OCI-LY7 (cell line): Measurements from ENCODE around the gene GNG7. TPM values are rescaled to one million over a fixed set of nuclear protein-coding genes. Genes with fewer than 3 reads are reported as not detected.
A peak's percentile ranks its signal among the peaks of the same experiment; 100 is the strongest.
"Not testable (repeated sequence)": the region's sequence is repeated elsewhere in the genome, so short reads cannot be mapped to it uniquely, and the experiment has no call there.

ENCODE experiments used
- BruUV-seq: library from RNA; stranded (reverse); fragments of 400-500 nt; replicated peaks from 2 replicates; lab custom pipeline; 2021; lab: Mats Ljungman, UMichigan
- CTCF ChIA-PET: fragments of 300-600 bp; sonication (Branson Sonifier 250); formaldehyde crosslinking; loops from one replicate; lab custom pipeline; 2022; ENCODE audit warnings: antibody characterized with exemption; ENCODE audit not compliant: unreplicated experiment; lab: Charles Lee
- POLR2A ChIA-PET: fragments of 300-600 bp; sonication (Branson Sonifier 250); formaldehyde crosslinking; loops from one replicate; lab custom pipeline; 2022; ENCODE audit warnings: antibody characterized with exemption; lab: Charles Lee
- DNase-seq: peaks from one replicate; pipeline ENCODE4 v3.0.0-alpha.2; 2015; ENCODE audit warnings: low spot score
- H2AFZ ChIP-seq: fragments of 200-600 bp; sonication (generic), shearing (Covaris generic); 2 replicates; pipeline ENCODE4 v1.6.1; 2014; ENCODE audit warnings: mild to moderate bottlenecking, antibody characterized with exemption, low read length, moderate library complexity
- H3K27ac ChIP-seq: fragments of 200-600 bp; sonication (generic); 2 replicates; pipeline ENCODE4 v1.5.1; 2014; ENCODE audit warnings: mixed run types, low read depth, mild to moderate bottlenecking, moderate library complexity, low read length, inconsistent platforms; ENCODE audit not compliant: poor library complexity, severe bottlenecking
- H3K36me3 ChIP-seq: fragments of 200-600 bp; sonication (generic); 2 replicates; pipeline ENCODE4 v1.6.1; 2014; ENCODE audit warnings: mild to moderate bottlenecking, antibody characterized with exemption, low read length, moderate library complexity, mixed read lengths; ENCODE audit not compliant: insufficient read depth
- H3K4me1 ChIP-seq: fragments of 200-600 bp; sonication (generic); 2 replicates; pipeline ENCODE4 v1.5.1; 2014; ENCODE audit warnings: mild to moderate bottlenecking, low read length; ENCODE audit not compliant: insufficient read depth, poor library complexity, severe bottlenecking
- H3K4me2 ChIP-seq: fragments of 200-600 bp; sonication (generic); 2 replicates; pipeline ENCODE4 v1.6.1; 2014; ENCODE audit warnings: mild to moderate bottlenecking, low read length
- H3K4me3 ChIP-seq: fragments of 200-600 bp; sonication (generic); 2 replicates; pipeline ENCODE4 v1.5.1; 2014; ENCODE audit warnings: mild to moderate bottlenecking, low read depth, low read length; ENCODE audit not compliant: poor library complexity, severe bottlenecking
- H3K79me2 ChIP-seq: fragments of 200-600 bp; sonication (generic); 2 replicates; pipeline ENCODE4 v1.6.1; 2016; ENCODE audit warnings: low read depth, mild to moderate bottlenecking, low read length, moderate library complexity, mixed read lengths; ENCODE audit not compliant: insufficient read depth
- H3K9me2 ChIP-seq: fragments of 200-600 bp; sonication (generic); 2 replicates; pipeline ENCODE4 v1.6.1; 2016; ENCODE audit warnings: mild to moderate bottlenecking, low read length, mixed read lengths; ENCODE audit not compliant: insufficient read depth
- H3K9me3 ChIP-seq: fragments of 200-600 bp; sonication (generic); 2 replicates; pipeline ENCODE4 v1.6.1; 2014; ENCODE audit warnings: mild to moderate bottlenecking, mixed run types, low read length, mixed read lengths
- H4K20me1 ChIP-seq: fragments of 200-600 bp; sonication (generic); 2 replicates; pipeline ENCODE4 v1.6.1; 2014; ENCODE audit warnings: mild to moderate bottlenecking, antibody characterized with exemption, low read length, moderate library complexity, mixed read lengths; ENCODE audit not compliant: insufficient read depth
- CTCF ChIP-seq: fragments of 200-600 bp; sonication (generic); conservative IDR thresholded peaks from 2 replicates; pipeline ENCODE4 v1.5.1; 2014; ENCODE audit warnings: mild to moderate bottlenecking, antibody characterized with exemption, low read length, moderate library complexity, mixed read lengths
- EZH2phosphoT487 ChIP-seq: fragments of 200-600 bp; sonication (generic); IDR thresholded peaks from 2 replicates; pipeline ENCODE4 v1.6.1; 2018; ENCODE audit warnings: low read depth, borderline replicate concordance, mild to moderate bottlenecking, mixed run types, antibody characterized with exemption, low read length, moderate library complexity, mixed read lengths
- intact Hi-C: fragments of 100-400 bp; cut with micrococcal nuclease; formaldehyde crosslinking; loops from one replicate; pipeline ENCODE4 v1.10.0; 2022; ENCODE audit not compliant: unreplicated experiment
- total RNA-seq, 2 experiments: library from RNA; depleted of rRNA in 1 of 2; stranded (reverse); fragments of >200 nt in 1 of 2; shearing (Covaris generic) in 1 of 2; gene quantifications; 2 replicates each; pipeline ENCODE4 v1.2.3, GENCODE V29; 2014 to 2022

Gene GNG7
- total RNA-seq, 2 experiments from 2014 or later, result 13.9 to 15.3 TPM

- Histone ChIP-seq H3K9me3 (no peaks in the 10 kb centered on the region), H3K9me2 (no peaks in the 10 kb centered on the region), H3K4me3 (no peak overlapping the region), H3K4me2 (peak overlapping the region; percentile 24; the same call in 1 of the 2 replicates), H3K27ac (no peak overlapping the region), H3K36me3 (no peaks in the 10 kb centered on the region), H3K4me1 (peaks cover 25% of the 10 kb centered on the region), H2AFZ (no peak overlapping the region), H4K20me1 (no peaks in the 10 kb centered on the region), H3K79me2 (no peaks in the 10 kb centered on the region)
- ChIA-PET CTCF (no interaction called here), POLR2A (no interaction called here)
- TF ChIP-seq EZH2phosphoT487, result no peak
- TF ChIP-seq CTCF, result no peak
- no TSS peak for BruUV-seq
- no peak for DNase-seq
- intact Hi-C loops, result no loop called here
Observed at GRCh38 chr19:2544576-2545415, 157.7 kb downstream of the GNG7 start.

DNA sequence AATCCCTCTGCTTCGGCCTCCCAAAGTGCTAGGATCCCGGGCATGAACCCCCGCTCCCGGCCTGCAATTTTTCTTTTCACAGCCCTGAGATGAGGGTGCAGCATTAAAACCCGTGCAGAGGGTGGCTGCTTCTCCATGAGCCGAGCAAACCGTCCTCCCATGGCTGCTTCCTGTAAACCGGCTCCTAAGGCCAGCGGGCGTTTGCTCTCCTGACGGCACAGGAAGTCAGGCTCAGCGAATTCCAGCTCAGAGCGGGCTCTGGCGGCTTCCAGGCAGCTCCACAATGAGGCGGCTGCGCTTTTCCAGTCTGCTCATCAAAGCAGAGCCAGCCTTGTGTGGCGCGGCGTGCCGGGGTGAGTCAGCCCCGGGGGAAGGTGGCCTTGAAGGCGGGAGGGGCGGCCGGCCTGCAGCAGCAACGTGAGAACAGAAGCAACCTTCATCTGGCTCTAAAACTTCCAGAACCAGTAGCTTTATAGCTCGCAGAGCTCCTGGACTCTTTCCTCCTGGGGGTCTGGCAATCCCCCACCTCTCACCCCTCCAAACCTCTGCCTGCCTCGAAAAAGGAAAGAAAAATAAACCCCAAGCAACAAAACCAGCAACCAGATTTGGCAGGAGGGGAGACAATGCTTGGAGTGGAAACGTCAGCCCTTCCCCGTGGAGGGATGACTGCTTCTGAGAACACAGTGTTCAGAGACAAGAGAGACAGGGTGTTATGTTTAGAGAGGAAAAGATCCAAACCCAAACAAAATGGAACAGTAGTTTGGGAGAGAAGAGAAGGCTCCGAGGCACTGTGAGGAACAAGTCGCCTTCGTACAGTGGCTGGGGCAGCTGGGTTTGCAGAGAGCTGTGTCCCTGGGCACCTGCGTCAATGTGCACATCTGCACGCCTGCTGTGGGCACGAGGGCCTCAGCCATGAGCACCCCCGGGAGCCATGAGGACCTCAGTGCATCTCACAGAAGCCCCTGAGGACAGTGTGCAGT, 158.7 kb downstream of the GNG7 start:
- peak overlapping the region; percentile 19 for H3K4me3 ChIP-seq
- peak; percentile 46 for DNase-seq
- H3K36me3 ChIP-seq, result no peaks in the 10 kb centered on the region
- ChIA-PET POLR2A (no interaction called here), CTCF (no interaction called here)
- peak overlapping the region; percentile 74; the same call in 1 of the 2 replicates for H2AFZ ChIP-seq
- intact Hi-C loops, result no loop called here
- BruUV-seq, result no TSS peak
- no peaks in the 10 kb centered on the region for H3K9me2 ChIP-seq
- no peaks in the 10 kb centered on the region for H4K20me1 ChIP-seq
- H3K79me2 ChIP-seq, result no peaks in the 10 kb centered on the region
- peak overlapping the region; percentile 33 for H3K4me2 ChIP-seq
- H3K27ac ChIP-seq, result no peak overlapping the region
- TF ChIP-seq CTCF, result no peak
- TF ChIP-seq EZH2phosphoT487, result no peak
- no peaks in the 10 kb centered on the region for H3K9me3 ChIP-seq
- H3K4me1 ChIP-seq, result peaks cover 25% of the 10 kb centered on the region

- H3K27ac ChIP-seq, H4K20me1 ChIP-seq, H3K36me3 ChIP-seq, POLR2A ChIA-PET, CTCF ChIA-PET, intact Hi-C loops, H3K9me2 ChIP-seq, H3K9me3 ChIP-seq, BruUV-seq, DNase-seq, H3K79me2 ChIP-seq, H3K4me3 ChIP-seq: not testable (repeated sequence)
- Histone ChIP-seq H2AFZ (peak overlapping the region; percentile 74; the same call in 1 of the 2 replicates), H3K4me2 (peak overlapping the region; percentile 33; the same call in 1 of the 2 replicates), H3K4me1 (peaks cover 25% of the 10 kb centered on the region)
Observed at GRCh38 chr19:2543072-2543462, 159.4 kb downstream of the GNG7 start.
